ENCODE data around the gene RFX4.

GRCh38 chr12:106739318-106739717 is 156.5 kb downstream of the RFX4 start:
- TF ChIP-seq POLR2A (IDR thresholded peaks at IDR 0.05; ENCODE audit: low read depth, low read length), result no peak
- no peak for TF ChIP-seq POLR2AphosphoS5 (IDR thresholded peaks at IDR 0.05; ENCODE audit: low read depth, low read length)
- TF ChIP-seq TAF1 (IDR thresholded peaks at IDR 0.05; ENCODE audit: low read depth, low read length), result no peak
- no peak for TF ChIP-seq SPI1 (IDR thresholded peaks at IDR 0.05; ENCODE audit: low read depth, low read length)
